ENCODE results near the gene NSMF. TPM values are rescaled to one million over a fixed set of nuclear protein-coding genes. Genes with fewer than 3 reads are reported as not detected.

The NSMF gene
- total RNA-seq, 3 donors from 2014 or later (not counting 1 experiment from before 2014, with no cell fraction given): 78.1 to 111 (median 87.8) TPM

- H3K27me3 Mint-ChIP-seq (ENCODE audit: low read depth in 2 of 2): no peaks in the 10 kb centered on the region
- peaks cover 3% of the 10 kb centered on the region for H3K4me1 ChIP-seq (ENCODE audit: control insufficient read depth, insufficient read depth, low read length)
- H3K27ac ChIP-seq (ENCODE audit: low read length): no peak overlapping the region
- no peak overlapping the region for H3K27ac Mint-ChIP-seq
- H3K27me3 ChIP-seq (ENCODE audit: control insufficient read depth, insufficient read depth, low read length): no peaks in the 10 kb centered on the region
- H3K4me1 Mint-ChIP-seq: peaks cover 11 to 12% of the 10 kb centered on the region in 2 donors
- no peak for TF ChIP-seq CTCF (IDR thresholded peaks at IDR 0.05)
- H3K9me3 Mint-ChIP-seq: no peaks in the 10 kb centered on the region
- 83% methylated on average over 20 of the region's 20 CpGs for WGBS (ENCODE audit: insufficient coverage)
- intact Hi-C loops (cut with micrococcal nuclease): no loop called here
- no peaks in the 10 kb centered on the region for H3K9me3 ChIP-seq (ENCODE audit: control insufficient read depth, insufficient read depth, low read length)
- no peak for ATAC-seq
- H3K36me3 Mint-ChIP-seq: no peaks in the 10 kb centered on the region
- DNase-seq: no peak
- H3K4me3 Mint-ChIP-seq: no peak overlapping the region
- H3K4me3 ChIP-seq (ENCODE audit: low read length): no peak overlapping the region
- no peaks in the 10 kb centered on the region for H3K36me3 ChIP-seq (ENCODE audit: control insufficient read depth, insufficient read depth, low read length)
Measured at GRCh38 chr9:137397675-137398423, 61.3 kb downstream of the NSMF start.

Other genes with a start within 250 kb of the NSMF start
- 1 to 10 TPM in 1 of 3 donors, under 1 TPM in 2; 0.82 to 1.6 (median 0.93) TPM for gene RNF208, start 237.1 kb downstream of the NSMF start, total RNA-seq
- under 1 TPM in 1 of 3 donors, not detected in 2; 0.38 TPM for gene CYSRT1, start 234.2 kb downstream of the NSMF start, total RNA-seq
- gene RNF224, start 231.8 kb downstream of the NSMF start, total RNA-seq: not detected
- not detected for gene SLC34A3, start 228.4 kb downstream of the NSMF start, total RNA-seq
- 100 to 1,000 TPM in 1 of 3 donors, 10 to 100 TPM in 2; 84.4 to 121 (median 93.9) TPM for gene TUBB4B, start 218.0 kb downstream of the NSMF start, total RNA-seq
- not detected for gene STPG3, start 208.0 kb downstream of the NSMF start, total RNA-seq
- gene NELFB, start 204.0 kb downstream of the NSMF start, total RNA-seq: 10 to 100 TPM; 42.9 to 53.8 (median 52.6) TPM
- 10 to 100 TPM; 16.3 to 24.6 (median 19.2) TPM for gene TOR4A, start 181.6 kb downstream of the NSMF start, total RNA-seq
- 1 to 10 TPM in 2 of 3 donors, under 1 TPM in 1; 0.88 to 2.3 (median 1.2) TPM for gene NRARP, start 157.1 kb downstream of the NSMF start, total RNA-seq
- gene EXD3, start 36.2 kb downstream of the NSMF start, total RNA-seq: 10 to 100 TPM; 28.0 to 35.3 (median 29.6) TPM
- 1 to 10 TPM; 4.7 to 10.0 (median 7.7) TPM for gene NOXA1, start 35.9 kb downstream of the NSMF start, total RNA-seq
- gene ENTPD8, start 18.0 kb downstream of the NSMF start, total RNA-seq: not detected
- 1 to 10 TPM; 4.3 to 6.4 (median 4.9) TPM for gene PNPLA7, start 91.1 kb upstream of the NSMF start, total RNA-seq
- gene MRPL41, start 92.5 kb upstream of the NSMF start, total RNA-seq: 10 to 100 TPM; 11.5 to 17.9 (median 16.8) TPM
- 10 to 100 TPM; 39.5 to 51.0 (median 48.5) TPM for gene DPH7, start 119.6 kb upstream of the NSMF start, total RNA-seq
- 10 to 100 TPM in 2 of 3 donors, 1 to 10 TPM in 1; 6.5 to 18.8 (median 16.3) TPM for gene ZMYND19, start 131.2 kb upstream of the NSMF start, total RNA-seq
- gene ARRDC1, start 146.4 kb upstream of the NSMF start, total RNA-seq: 100 to 1,000 TPM in 1 of 3 donors, 10 to 100 TPM in 2; 80.7 to 105 (median 92.9) TPM
- 100 to 1,000 TPM; 173 to 200 (median 176) TPM for gene EHMT1, start 159.7 kb upstream of the NSMF start, total RNA-seq